OCI-LY3 (cell line): ENCODE measurements around the gene TLE4.

ENCODE experiments used
- EZH2phosphoT487 ChIP-seq: fragments of 200-600 bp; shearing (Covaris generic); IDR thresholded peaks from 2 replicates; pipeline ENCODE4 v1.6.1; 2018; ENCODE audit warnings: antibody characterized with exemption, mixed run types, low read depth
- TF ChIP-seq, protein P1 (sequence below): fragments of 200-600, 300-600 bp; sonication (generic); IDR thresholded peaks from 2 replicates; pipeline ENCODE4 v1.5.1; 2014; ENCODE audit warnings: antibody characterized with exemption, low read length, low read depth

DNA sequence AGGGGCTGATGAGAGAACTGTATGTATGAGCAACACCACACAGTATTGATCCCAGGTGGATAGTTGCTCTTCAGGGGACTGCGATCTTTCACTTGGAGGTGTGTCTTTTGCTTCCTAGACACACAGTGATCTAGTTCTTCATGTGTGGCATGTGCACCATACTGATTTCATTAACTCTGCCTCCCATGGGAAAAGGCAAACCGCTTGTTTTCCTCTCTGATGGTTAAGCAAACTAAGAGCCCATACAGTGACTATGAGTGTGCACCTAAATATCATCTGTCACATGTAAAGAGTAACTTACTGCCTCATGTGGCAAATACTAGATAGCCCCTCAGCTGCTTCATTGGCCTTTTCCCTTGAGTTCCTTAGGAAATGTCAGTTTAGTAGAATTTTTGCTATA, 147.3 kb downstream of the TLE4 start:
- TF ChIP-seq, protein P1, sequence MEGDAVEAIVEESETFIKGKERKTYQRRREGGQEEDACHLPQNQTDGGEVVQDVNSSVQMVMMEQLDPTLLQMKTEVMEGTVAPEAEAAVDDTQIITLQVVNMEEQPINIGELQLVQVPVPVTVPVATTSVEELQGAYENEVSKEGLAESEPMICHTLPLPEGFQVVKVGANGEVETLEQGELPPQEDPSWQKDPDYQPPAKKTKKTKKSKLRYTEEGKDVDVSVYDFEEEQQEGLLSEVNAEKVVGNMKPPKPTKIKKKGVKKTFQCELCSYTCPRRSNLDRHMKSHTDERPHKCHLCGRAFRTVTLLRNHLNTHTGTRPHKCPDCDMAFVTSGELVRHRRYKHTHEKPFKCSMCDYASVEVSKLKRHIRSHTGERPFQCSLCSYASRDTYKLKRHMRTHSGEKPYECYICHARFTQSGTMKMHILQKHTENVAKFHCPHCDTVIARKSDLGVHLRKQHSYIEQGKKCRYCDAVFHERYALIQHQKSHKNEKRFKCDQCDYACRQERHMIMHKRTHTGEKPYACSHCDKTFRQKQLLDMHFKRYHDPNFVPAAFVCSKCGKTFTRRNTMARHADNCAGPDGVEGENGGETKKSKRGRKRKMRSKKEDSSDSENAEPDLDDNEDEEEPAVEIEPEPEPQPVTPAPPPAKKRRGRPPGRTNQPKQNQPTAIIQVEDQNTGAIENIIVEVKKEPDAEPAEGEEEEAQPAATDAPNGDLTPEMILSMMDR: no peak
- no peak for TF ChIP-seq EZH2phosphoT487
